PC-9 (cell line): ENCODE results near the gene RGS3.

Experiments used
- CTCF ChIP-seq: fragments of 200-600 bp; sonication (generic); conservative IDR thresholded peaks from 2 replicates; pipeline ENCODE4 v1.6.1; 2017; ENCODE audit warnings: mixed run types, antibody characterized with exemption, mild to moderate bottlenecking, moderate library complexity
- EZH2 ChIP-seq: fragments of 200-600 bp; sonication (generic); IDR thresholded peaks from 2 replicates; pipeline ENCODE4 v1.8.0; 2017; ENCODE audit warnings: antibody characterized with exemption, low read depth

- TF ChIP-seq CTCF (no peak), EZH2 (no peak)
These were observed 74.6 kb downstream of the RGS3 start for GRCh38 chr9:113538131-113538530.
